Activated naive CD8-positive, alpha-beta T cell treated with anti-CD3 and anti-CD28 coated beads, Interleukin-2, amount 10 ng/mL, durations not matched to agents 7 days and 5 days (primary cell): ENCODE results near the gene SCAF4. TPM values are rescaled to one million over a fixed set of nuclear protein-coding genes. Genes with fewer than 3 reads are reported as not detected.
"Not testable (repeated sequence)": the region's sequence is repeated elsewhere in the genome, so short reads cannot be mapped to it uniquely, and the experiment has no call there.

Experiments used
- ATAC-seq: fragments of 150-1000 bp; cut with Tn5 transposase; one replicate; pipeline ENCODE4 v1.10.0; 2021; ENCODE audit warnings: low read depth, moderate library complexity
- POLR2A ChIA-PET: fragments of 350-600 bp; sonication (Branson Sonifier 250); formaldehyde crosslinking; loops from one replicate; lab custom pipeline; 2021; ENCODE audit warnings: antibody characterized with exemption; lab: Charles Lee
- DNase-seq: peaks from one replicate; pipeline ENCODE4 v3.0.0; 2021
- H3K27ac Mint-ChIP-seq: one replicate; pipeline ENCODE4 v1.8.0; 2022; ENCODE audit warnings: mild to moderate bottlenecking, mixed read lengths
- H3K27me3 Mint-ChIP-seq: one replicate; pipeline ENCODE4 v1.8.0; 2022; ENCODE audit warnings: mild to moderate bottlenecking, moderate library complexity, mixed read lengths
- H3K36me3 Mint-ChIP-seq: one replicate; pipeline ENCODE4 v1.8.0; 2021; ENCODE audit warnings: mild to moderate bottlenecking, mixed read lengths
- H3K4me1 Mint-ChIP-seq: one replicate; pipeline ENCODE4 v1.8.0; 2021; ENCODE audit warnings: mixed read lengths
- H3K4me3 Mint-ChIP-seq: one replicate; pipeline ENCODE4 v1.8.0; 2022; ENCODE audit warnings: mild to moderate bottlenecking, moderate library complexity, mixed read lengths
- H3K9me3 Mint-ChIP-seq: one replicate; pipeline ENCODE4 v1.8.0; 2021; ENCODE audit warnings: mixed read lengths
- total RNA-seq, 2 experiments: library from RNA; stranded (reverse); gene quantifications; one replicate each; pipeline ENCODE4 v1.2.3, GENCODE V29; 2021

Gene SCAF4
- total RNA-seq, 2 experiments from 2014 or later = 56.9 to 57.9 TPM

DNA sequence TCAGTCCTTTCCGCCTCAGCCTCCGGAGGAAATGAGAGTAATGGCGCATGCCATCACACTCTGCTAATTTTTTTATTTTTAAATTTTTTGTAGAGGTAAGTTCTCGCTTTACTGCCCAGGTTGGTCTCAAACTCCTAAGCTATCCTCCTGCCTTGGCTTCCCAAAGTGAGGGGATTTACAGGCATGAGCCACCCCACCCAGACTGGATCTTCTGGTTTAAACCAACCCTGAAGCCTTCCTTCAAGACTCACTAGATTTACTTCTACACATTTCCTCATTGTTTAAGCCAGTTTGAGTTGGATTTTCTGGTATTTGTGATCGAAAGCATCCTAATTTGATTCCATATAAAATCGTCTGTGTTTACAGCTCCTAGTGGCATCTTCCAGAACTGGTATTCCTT, 23.1 kb upstream of the SCAF4 start:
- H3K9me3 Mint-ChIP-seq = no peaks in the 10 kb centered on the region
- no peaks in the 10 kb centered on the region for H3K4me1 Mint-ChIP-seq
- no peak overlapping the region for H3K27ac Mint-ChIP-seq
- no peaks in the 10 kb centered on the region for H3K36me3 Mint-ChIP-seq
- no peak for ATAC-seq
- POLR2A ChIA-PET = no interaction called here
- no peak overlapping the region for H3K4me3 Mint-ChIP-seq
- H3K27me3 Mint-ChIP-seq = peaks cover 2% of the 10 kb centered on the region
- DNase-seq = no peak

DNA sequence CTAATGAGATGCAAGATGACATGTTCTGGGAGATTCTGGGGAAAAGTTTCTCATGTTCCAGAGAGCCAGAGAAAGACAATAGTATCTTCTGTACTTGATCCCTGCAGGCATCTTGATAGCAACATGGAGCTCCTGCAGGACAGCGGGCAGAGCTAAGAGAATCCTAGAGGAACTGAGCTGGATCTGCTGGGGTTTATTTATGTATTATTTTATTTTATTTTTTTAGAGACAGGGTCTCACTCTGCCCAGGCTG, 22.7 kb upstream of the SCAF4 start:
- Mint-ChIP-seq H3K36me3 (no peaks in the 10 kb centered on the region), H3K4me3 (no peak overlapping the region), H3K27me3 (no peaks in the 10 kb centered on the region), H3K4me1 (no peaks in the 10 kb centered on the region), H3K9me3 (no peaks in the 10 kb centered on the region), H3K27ac (no peak overlapping the region)
- ATAC-seq (no peak), DNase-seq (no peak)
- POLR2A ChIA-PET = no interaction called here

GRCh38 chr21:31753949-31754707, 22.2 kb upstream of the SCAF4 start:
- POLR2A ChIA-PET = no interaction called here
- H3K4me3 Mint-ChIP-seq = no peak overlapping the region
- H3K36me3 Mint-ChIP-seq = no peaks in the 10 kb centered on the region
- H3K9me3 Mint-ChIP-seq = no peaks in the 10 kb centered on the region
- no peaks in the 10 kb centered on the region for H3K27me3 Mint-ChIP-seq
- no peak for ATAC-seq
- no peak for DNase-seq
- no peaks in the 10 kb centered on the region for H3K4me1 Mint-ChIP-seq
- no peak overlapping the region for H3K27ac Mint-ChIP-seq

DNA sequence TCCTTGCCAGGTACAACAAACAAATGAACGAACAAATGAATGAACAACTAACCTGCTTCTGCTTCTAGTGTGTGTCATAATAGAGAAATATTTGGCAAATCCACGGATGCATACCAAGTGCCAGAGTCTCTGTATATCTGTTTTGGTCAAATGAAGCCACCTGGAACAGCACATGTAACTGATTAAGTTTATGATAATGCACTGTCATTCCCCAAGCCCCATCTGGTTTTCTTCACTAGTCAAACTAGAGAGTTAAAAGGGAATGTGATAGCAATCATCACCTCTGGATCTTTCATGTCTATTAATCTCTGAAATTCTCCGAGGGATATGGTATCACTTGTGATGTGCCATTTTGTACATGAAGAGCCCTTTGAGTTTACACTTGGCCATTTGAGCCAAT, 21.0 kb upstream of the SCAF4 start:
- Mint-ChIP-seq H3K27ac (no peak overlapping the region), H3K4me3 (no peak overlapping the region), H3K9me3 (no peaks in the 10 kb centered on the region), H3K36me3 (no peaks in the 10 kb centered on the region), H3K27me3 (no peaks in the 10 kb centered on the region), H3K4me1 (no peaks in the 10 kb centered on the region)
- POLR2A ChIA-PET = no interaction called here
- ATAC-seq (no peak), DNase-seq (no peak)

DNA sequence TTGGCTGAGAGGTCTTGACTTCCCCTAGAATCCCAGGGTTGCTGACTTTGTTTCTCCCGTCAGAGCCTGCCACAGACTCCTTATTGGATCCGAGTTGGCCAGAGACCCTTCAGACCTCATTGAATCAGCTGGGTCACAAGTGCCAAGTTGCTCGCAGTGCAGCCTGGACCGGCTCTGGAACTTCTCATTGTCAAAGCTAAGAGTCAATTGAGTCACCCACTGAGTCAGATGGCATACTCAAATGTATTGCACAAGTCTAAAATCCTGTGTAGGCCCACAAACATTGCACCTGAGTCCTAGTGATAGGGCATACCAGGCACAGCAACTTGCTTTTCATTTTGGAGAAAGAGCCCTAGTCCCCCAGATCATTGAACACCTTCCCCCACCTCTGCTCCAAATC, 20.4 kb upstream of the SCAF4 start:
- no peaks in the 10 kb centered on the region for H3K27me3 Mint-ChIP-seq
- no peak overlapping the region for H3K4me3 Mint-ChIP-seq
- no peaks in the 10 kb centered on the region for H3K36me3 Mint-ChIP-seq
- DNase-seq (no peak), ATAC-seq (no peak)
- H3K4me1 Mint-ChIP-seq = no peaks in the 10 kb centered on the region
- no peaks in the 10 kb centered on the region for H3K9me3 Mint-ChIP-seq
- H3K27ac Mint-ChIP-seq = no peak overlapping the region
- POLR2A ChIA-PET = no interaction called here

DNA sequence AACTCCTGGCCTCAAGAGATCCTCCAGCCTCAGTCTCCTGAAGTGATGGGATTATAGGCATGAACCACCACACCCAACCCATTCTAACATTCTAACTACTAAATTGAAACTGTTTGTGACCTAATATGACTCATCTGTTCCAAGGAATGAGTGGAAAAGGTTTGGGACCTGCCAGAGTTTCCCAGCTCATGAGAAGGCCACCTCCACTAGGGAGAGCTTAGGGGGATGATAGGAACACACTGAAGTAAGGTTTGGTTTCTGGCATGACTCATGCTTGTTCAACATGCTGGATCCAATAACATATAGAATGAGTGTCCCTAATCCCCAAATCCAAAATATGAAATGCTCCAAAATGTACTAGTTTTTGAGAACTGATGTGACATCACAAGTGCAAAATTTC, 18.9 kb upstream of the SCAF4 start:
- ATAC-seq = no peak
- H3K4me1 Mint-ChIP-seq = no peaks in the 10 kb centered on the region
- H3K27me3 Mint-ChIP-seq = no peaks in the 10 kb centered on the region
- no peak overlapping the region for H3K4me3 Mint-ChIP-seq
- H3K9me3 Mint-ChIP-seq = peaks cover 4% of the 10 kb centered on the region
- no peak for DNase-seq
- POLR2A ChIA-PET = no interaction called here
- H3K36me3 Mint-ChIP-seq = peaks cover 4% of the 10 kb centered on the region
- no peak overlapping the region for H3K27ac Mint-ChIP-seq

GRCh38 chr21:31744182-31744800, 12.4 kb upstream of the SCAF4 start:
- H3K27me3 Mint-ChIP-seq = no peaks in the 10 kb centered on the region
- ATAC-seq (no peak), DNase-seq (no peak)
- no peak overlapping the region for H3K4me3 Mint-ChIP-seq
- H3K9me3 Mint-ChIP-seq = peaks cover 12% of the 10 kb centered on the region
- peaks cover 6% of the 10 kb centered on the region for H3K4me1 Mint-ChIP-seq
- no peak overlapping the region for H3K27ac Mint-ChIP-seq
- peaks cover 4% of the 10 kb centered on the region for H3K36me3 Mint-ChIP-seq
- POLR2A ChIA-PET = no interaction called here

DNA sequence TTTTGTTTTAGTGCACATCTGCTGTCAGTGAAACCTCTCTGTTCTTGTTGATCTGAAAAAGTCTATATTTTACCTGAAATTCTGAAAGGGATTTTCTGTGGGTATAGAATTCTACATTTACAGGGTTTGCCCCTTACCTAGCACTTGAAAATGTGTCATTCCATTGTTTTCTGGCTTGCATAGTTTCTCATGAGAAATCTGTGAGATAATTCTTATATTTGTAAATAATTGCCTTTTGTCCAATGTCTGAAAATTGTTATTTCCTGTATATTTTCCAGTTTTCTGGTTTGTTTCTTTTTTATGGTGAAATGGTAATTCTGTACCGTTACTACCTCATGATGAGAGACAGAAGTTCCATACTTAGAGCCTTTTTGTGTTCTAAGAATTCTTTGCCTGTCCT, 11.8 kb upstream of the SCAF4 start:
- Mint-ChIP-seq H3K27ac (no peak overlapping the region), H3K27me3 (no peaks in the 10 kb centered on the region), H3K4me3 (no peak overlapping the region), H3K36me3 (peaks cover 4% of the 10 kb centered on the region), H3K9me3 (peaks cover 12% of the 10 kb centered on the region), H3K4me1 (peaks cover 6% of the 10 kb centered on the region)
- DNase-seq (no peak), ATAC-seq (no peak)
- POLR2A ChIA-PET = interaction anchor here (0.6 kb wide), 1 partner anchor 375 kb away, joined by 6 read pairs; no protein-coding TSS in a partner anchor

- no peak for DNase-seq
- H3K9me3 Mint-ChIP-seq = peaks cover 10% of the 10 kb centered on the region
- peaks cover 8% of the 10 kb centered on the region for H3K4me1 Mint-ChIP-seq
- no peaks in the 10 kb centered on the region for H3K36me3 Mint-ChIP-seq
- POLR2A ChIA-PET = interaction anchor here (0.7 kb wide), 1 partner anchor 9 kb away, joined by 3 read pairs; the partner anchor contains the start of gene SCAF4
- H3K27ac Mint-ChIP-seq = no peak overlapping the region
- no peaks in the 10 kb centered on the region for H3K27me3 Mint-ChIP-seq
- no peak overlapping the region for H3K4me3 Mint-ChIP-seq
- no peak for ATAC-seq
Observed at GRCh38 chr21:31741116-31741515, 9.2 kb upstream of the SCAF4 start.

GRCh38 chr21:31737586-31738397, 5.9 kb upstream of the SCAF4 start:
- H3K9me3 Mint-ChIP-seq, ATAC-seq, H3K27me3 Mint-ChIP-seq, H3K4me1 Mint-ChIP-seq, POLR2A ChIA-PET, DNase-seq, H3K36me3 Mint-ChIP-seq, H3K27ac Mint-ChIP-seq, H3K4me3 Mint-ChIP-seq: not testable (repeated sequence)

DNA sequence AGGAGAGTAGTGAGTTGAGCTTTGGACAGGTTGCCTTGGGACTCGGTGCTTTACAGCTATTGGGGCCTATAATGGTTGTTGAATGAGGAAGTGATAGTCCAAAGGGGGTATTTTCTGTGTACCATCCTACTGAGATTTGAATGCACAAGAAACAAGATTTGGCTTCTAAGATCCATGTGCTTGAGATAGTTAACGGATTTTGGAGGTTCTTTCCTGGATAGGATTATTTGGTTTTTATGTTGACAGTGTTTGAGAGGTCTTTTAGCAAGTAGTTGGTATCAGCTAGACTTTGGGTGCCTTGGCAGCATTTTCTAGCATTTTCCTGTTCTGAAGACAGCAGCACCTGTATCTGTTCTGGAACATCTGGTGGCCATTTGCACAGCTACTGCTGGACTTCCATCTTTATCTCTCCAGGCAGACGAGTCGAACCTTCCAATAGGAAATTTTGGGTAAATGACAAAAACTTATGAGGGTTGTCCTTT, 3.6 kb upstream of the SCAF4 start:
- H3K36me3 Mint-ChIP-seq = no peaks in the 10 kb centered on the region
- no peak overlapping the region for H3K4me3 Mint-ChIP-seq

GRCh38 chr21:31733551-31734149, 1.7 kb upstream of the SCAF4 start:
- no peaks in the 10 kb centered on the region for H3K9me3 Mint-ChIP-seq
- DNase-seq = no peak
- H3K4me1 Mint-ChIP-seq = peaks cover 6% of the 10 kb centered on the region
- no peak overlapping the region for H3K4me3 Mint-ChIP-seq
- POLR2A ChIA-PET = no interaction called here
- no peak for ATAC-seq
- no peaks in the 10 kb centered on the region for H3K36me3 Mint-ChIP-seq
- H3K27me3 Mint-ChIP-seq = no peaks in the 10 kb centered on the region
- H3K27ac Mint-ChIP-seq = no peak overlapping the region

More for the DNA sequence above, 3.6 kb upstream of the SCAF4 start:
- ATAC-seq (no peak), DNase-seq (no peak)
- Mint-ChIP-seq H3K9me3 (no peaks in the 10 kb centered on the region), H3K27me3 (no peaks in the 10 kb centered on the region), H3K4me1 (peaks cover 3% of the 10 kb centered on the region), H3K27ac (no peak overlapping the region)
- POLR2A ChIA-PET = no interaction called here
